ENCODE data around the gene MREG.

DNA sequence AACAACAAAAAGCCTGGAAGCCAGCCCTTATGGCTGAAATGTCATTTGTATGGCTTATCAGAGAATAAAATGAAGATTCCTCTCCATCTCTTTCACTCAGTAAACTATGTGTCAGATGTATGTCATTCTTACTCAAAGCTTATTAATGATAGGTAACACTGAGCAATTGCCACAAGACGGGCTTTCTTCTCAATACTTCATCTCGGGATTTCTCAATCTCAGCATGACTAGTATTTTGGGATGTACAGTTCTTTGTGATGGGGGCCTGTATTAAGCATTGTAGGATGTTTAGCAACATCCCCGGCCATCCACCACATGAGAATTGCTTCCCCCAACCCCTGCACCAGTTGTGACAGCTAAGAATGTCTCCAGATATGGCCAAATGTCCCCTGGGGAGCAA is 80.2 kb downstream of the MREG start:
- TF ChIP-seq POLR2A (IDR thresholded peaks at IDR 0.05; ENCODE audit: low read length) = no peak
- no peak for TF ChIP-seq GATA1 (IDR thresholded peaks at IDR 0.05; ENCODE audit: low read depth, low read length)
